Amniotic epithelial cell (primary cell): ENCODE data around the gene BAD.
"Not testable (repeated sequence)": the region's sequence is repeated elsewhere in the genome, so short reads cannot be mapped to it uniquely, and the experiment has no call there.

Source experiments
- DNase-seq: peaks from one replicate; pipeline ENCODE4 v3.0.0-alpha.2; 2010; ENCODE audit warnings: low read depth

Gene BAD

GRCh38 chr11:64284048-64284961 is at the start of gene BAD:
TSS of gene BAD (minus strand) at chr11:64284665. CDS start at chr11:64284368, 297 bp downstream.
- DNase-seq: peak; percentile 84

- no peak for DNase-seq
Measured at GRCh38 chr11:64333556-64333955, 49.1 kb upstream of the BAD start.

GRCh38 chr11:64331569-64332371 is 47.3 kb upstream of the BAD start:
- peak; percentile 99 for DNase-seq

- no peak for DNase-seq
Measured at GRCh38 chr11:64330888-64331287, 46.4 kb upstream of the BAD start.

- no peak for DNase-seq
Measured at GRCh38 chr11:64327993-64328392, 43.5 kb upstream of the BAD start.

GRCh38 chr11:64327375-64327774 is 42.9 kb upstream of the BAD start:
- no peak for DNase-seq

- no peak for DNase-seq
Measured at GRCh38 chr11:64324692-64325469, 40.4 kb upstream of the BAD start.

GRCh38 chr11:64323984-64324383 is 39.5 kb upstream of the BAD start:
- not testable (repeated sequence) for DNase-seq

- no peak for DNase-seq
Measured at GRCh38 chr11:64323373-64323772, 38.9 kb upstream of the BAD start.

GRCh38 chr11:64322925-64323260 is 38.4 kb upstream of the BAD start:
- DNase-seq: no peak

- peak; percentile 82 for DNase-seq
Measured at GRCh38 chr11:64321533-64321932, 37.1 kb upstream of the BAD start.

GRCh38 chr11:64321026-64321425 is 36.6 kb upstream of the BAD start:
- no peak for DNase-seq

GRCh38 chr11:64320556-64320955 is 36.1 kb upstream of the BAD start:
- DNase-seq: no peak

GRCh38 chr11:64318766-64319761 is 34.6 kb upstream of the BAD start:
- no peak for DNase-seq

GRCh38 chr11:64317961-64318765 is 33.7 kb upstream of the BAD start, which contains the start of gene PRDX5:
TSS of gene PRDX5 (plus strand) at chr11:64318121. CDS start at chr11:64318216, 95 bp downstream.
- peak; percentile 92 for DNase-seq

GRCh38 chr11:64317325-64317960 is 33.0 kb upstream of the BAD start, which contains the start of gene TRMT112:
TSS of gene TRMT112 (minus strand) at chr11:64317559. CDS start at chr11:64317526, 33 bp downstream.
- peak; percentile 99 for DNase-seq

GRCh38 chr11:64316672-64317324 is 32.3 kb upstream of the BAD start:
- DNase-seq: no peak

GRCh38 chr11:64315667-64316526 is 31.4 kb upstream of the BAD start:
- DNase-seq: not testable (repeated sequence)
